ENCODE results near the gene NR3C2. TPM values are rescaled to one million over a fixed set of nuclear protein-coding genes. Genes with fewer than 3 reads are reported as not detected.

NR3C2 gene
- polyA plus RNA-seq, 1 experiment: 0.18 TPM

GRCh38 chr4:148364525-148364924 is 77.7 kb downstream of the NR3C2 start:
- no peaks in the 10 kb centered on the region for H3K36me3 ChIP-seq (ENCODE audit: control insufficient read depth, insufficient read depth, low read length)
- no peak for TF ChIP-seq CTCF (IDR thresholded peaks at IDR 0.05; ENCODE audit: insufficient read depth, low read depth, low read length)
- H3K4me3 ChIP-seq (ENCODE audit: low read depth, low read length): no peak overlapping the region
- DNase-seq (ENCODE audit: low read depth): no peak
- ChIA-PET POLR2A (no interaction called here), CTCF (no interaction called here)
- no peaks in the 10 kb centered on the region for H3K27me3 ChIP-seq (ENCODE audit: control insufficient read depth, insufficient read depth, low read length)

- no peak for DNase-seq (ENCODE audit: low read depth)
- ChIA-PET POLR2A (no interaction called here), CTCF (no interaction called here)
- H3K4me3 ChIP-seq (ENCODE audit: low read depth, low read length): no peak overlapping the region
- TF ChIP-seq CTCF (IDR thresholded peaks at IDR 0.05; ENCODE audit: insufficient read depth, low read depth, low read length): no peak
- H3K36me3 ChIP-seq (ENCODE audit: control insufficient read depth, insufficient read depth, low read length): no peaks in the 10 kb centered on the region
- no peaks in the 10 kb centered on the region for H3K27me3 ChIP-seq (ENCODE audit: control insufficient read depth, insufficient read depth, low read length)
Observed at GRCh38 chr4:148359769-148360168, 82.4 kb downstream of the NR3C2 start.

DNA sequence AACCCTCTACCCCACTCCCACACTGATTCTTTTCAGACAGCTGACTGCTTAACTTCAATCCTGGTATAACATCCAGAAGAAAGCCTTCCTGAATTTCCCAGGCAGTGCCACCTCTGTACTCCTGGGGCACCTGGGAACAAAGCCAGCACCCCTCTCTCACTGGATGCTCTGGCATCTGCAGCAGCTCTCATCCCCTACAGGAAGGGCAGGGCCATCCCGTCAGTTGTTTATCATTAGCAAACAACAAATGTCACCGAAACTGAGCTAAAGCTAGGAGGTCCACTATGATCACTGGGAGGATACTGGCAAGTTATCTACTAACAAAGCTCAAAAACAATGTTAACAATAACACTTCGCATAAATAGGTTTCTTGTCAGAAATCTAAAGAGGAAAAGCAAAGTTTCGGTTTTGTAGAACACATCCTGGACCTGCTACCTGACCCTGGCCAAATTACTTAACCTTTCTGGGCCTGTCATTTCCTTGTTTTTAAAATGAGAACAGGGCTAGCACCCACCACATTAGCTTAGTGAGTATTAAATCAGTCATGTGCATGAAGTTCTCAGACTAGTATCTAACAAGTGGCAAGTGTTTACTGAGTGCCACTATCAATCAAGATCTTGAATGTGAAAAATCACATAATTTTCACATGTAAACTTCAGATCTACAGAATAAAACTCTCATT is 86.6 kb downstream of the NR3C2 start:
- no peaks in the 10 kb centered on the region for H3K36me3 ChIP-seq (ENCODE audit: control insufficient read depth, insufficient read depth, low read length)
- ChIA-PET CTCF (no interaction called here), POLR2A (no interaction called here)
- TF ChIP-seq CTCF (IDR thresholded peaks at IDR 0.05; ENCODE audit: insufficient read depth, low read depth, low read length): no peak
- no peak overlapping the region for H3K4me3 ChIP-seq (ENCODE audit: low read depth, low read length)
- H3K27me3 ChIP-seq (ENCODE audit: control insufficient read depth, insufficient read depth, low read length): no peaks in the 10 kb centered on the region
- no peak for DNase-seq (ENCODE audit: low read depth)

- H3K4me3 ChIP-seq (ENCODE audit: low read depth, low read length): no peak overlapping the region
- no peaks in the 10 kb centered on the region for H3K36me3 ChIP-seq (ENCODE audit: control insufficient read depth, insufficient read depth, low read length)
- no peaks in the 10 kb centered on the region for H3K27me3 ChIP-seq (ENCODE audit: control insufficient read depth, insufficient read depth, low read length)
- DNase-seq (ENCODE audit: low read depth): no peak
- CTCF ChIA-PET: no interaction called here
- no peak for TF ChIP-seq CTCF (IDR thresholded peaks at IDR 0.05; ENCODE audit: insufficient read depth, low read depth, low read length)
- POLR2A ChIA-PET: no interaction called here
Observed at GRCh38 chr4:148354186-148354585, 88.0 kb downstream of the NR3C2 start.

DNA sequence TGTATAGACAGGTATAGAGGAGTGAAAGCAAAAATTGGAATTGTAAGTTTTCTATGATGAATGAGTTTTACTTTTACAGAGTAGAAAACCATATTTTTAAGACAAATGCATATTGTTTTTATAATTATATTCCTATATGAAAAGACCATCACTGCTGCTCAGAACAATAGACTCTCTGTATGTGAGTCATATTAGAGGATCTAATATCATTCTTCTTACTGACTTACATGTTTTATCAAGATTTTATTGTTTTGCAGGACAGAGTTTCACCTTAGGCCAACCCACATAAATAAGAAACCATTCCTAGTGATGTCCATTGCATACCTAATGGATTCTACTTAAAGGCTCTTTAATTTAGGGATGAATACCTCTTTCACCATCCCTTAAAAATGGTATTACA is 88.6 kb downstream of the NR3C2 start:
- POLR2A ChIA-PET: no interaction called here
- CTCF ChIA-PET: no interaction called here
- Histone ChIP-seq H3K4me3 (ENCODE audit: low read depth, low read length) (no peak overlapping the region), H3K27me3 (ENCODE audit: control insufficient read depth, insufficient read depth, low read length) (no peaks in the 10 kb centered on the region), H3K36me3 (ENCODE audit: control insufficient read depth, insufficient read depth, low read length) (no peaks in the 10 kb centered on the region)
- no peak for TF ChIP-seq CTCF (IDR thresholded peaks at IDR 0.05; ENCODE audit: insufficient read depth, low read depth, low read length)
- DNase-seq (ENCODE audit: low read depth): no peak
